Measurements from ENCODE around the gene DUSP1. TPM values are rescaled to one million over a fixed set of nuclear protein-coding genes. Genes with fewer than 3 reads are reported as not detected.

Gene DUSP1
- total and polyA plus RNA-seq, 10 of the 15 experiments (the other 5 are each of a cell fraction or from before 2014, with no cell fraction given), result 1.4 to 6.2 (median 3.9) TPM

- ChIA-PET SMC1A (ENCODE audit: uncharacterized antibody, unreplicated experiment) (no interaction called here), RAD21 (ENCODE audit: unreplicated experiment) (no interaction called here), POLR2A (no interaction called here), CTCF (no interaction called here)
- no peaks in the 10 kb centered on the region for H3K36me3 ChIP-seq (ENCODE audit: control insufficient read depth in 2 of 2, insufficient read depth in 2 of 2, low read length in 1 of 2)
- H3K4me1 ChIP-seq (ENCODE audit: control insufficient read depth, insufficient read depth, low read length), result no peaks in the 10 kb centered on the region
- H3K4me3 ChIP-seq, result no peak overlapping the region
- no peaks in the 10 kb centered on the region; a peak in 1 of 4 replicates for H3K27me3 ChIP-seq (replicated peaks in 1 of 2; ENCODE audit: control insufficient read depth in 2 of 2, insufficient read depth in 2 of 2, low read length in 1 of 2)
- H3K79me2 ChIP-seq (ENCODE audit: control insufficient read depth, insufficient read depth, low read length), result no peaks in the 10 kb centered on the region
- no peak overlapping the region for H3K27ac ChIP-seq (ENCODE audit: control insufficient read depth, insufficient read depth)
- TF ChIP-seq IKZF1 (conservative IDR thresholded peaks at IDR 0.05) (no peak), SMAD5 (IDR thresholded peaks at IDR 0.05; ENCODE audit: low read depth) (no peak), YY1 (IDR thresholded peaks at IDR 0.05; ENCODE audit: low read depth, low read length) (no peak)
- H3K9me3 ChIP-seq (replicated peaks; ENCODE audit: control insufficient read depth, insufficient read depth, low read length), result no peaks in the 10 kb centered on the region; the same call in 2 of the 3 replicates
- no peaks in the 10 kb centered on the region for H4K20me1 ChIP-seq (ENCODE audit: control insufficient read depth, insufficient read depth)
- ATAC-seq (no peak), DNase-seq (ENCODE audit: low read depth, low spot score) (no peak), FAIRE-seq (no peak)
- H3K9ac ChIP-seq (ENCODE audit: control insufficient read depth, insufficient read depth, low read length), result no peak overlapping the region
- 40% methylated on average over 3 of the region's 3 CpGs for WGBS (ENCODE audit: insufficient coverage, insufficient replicate concordance, low lambda C conversion rate, missing lambda C conversion rate)
- intact Hi-C loops (cut with micrococcal nuclease; ENCODE audit: unreplicated experiment) (loop anchor here (10.0 kb wide), 2 partner anchors 116 to 486 kb away; partner anchors contain the start of gene ERGIC1), in situ Hi-C loops (cut with MboI) (loop anchor here (5.0 kb wide), 1 partner anchor 209 kb away; no protein-coding TSS in a partner anchor)
- H3K4me2 ChIP-seq (ENCODE audit: control insufficient read depth, insufficient read depth), result no peak overlapping the region
- BruUV-seq (replicated peaks), result no TSS peak
- H2AFZ ChIP-seq (ENCODE audit: control insufficient read depth, low read depth, low read length), result no peak overlapping the region
Observed at GRCh38 chr5:172718527-172719114, 52.4 kb downstream of the DUSP1 start.

Small RNA genes lying within 50 kb of the gene (small RNA-seq; reads per million reads assigned to genes)
- gene AC022217.4 (not detected), gene RF00019 (not detected)

Other genes with a start within 250 kb of the DUSP1 start
- gene NEURL1B, start 129.9 kb downstream of the DUSP1 start, total RNA-seq (2014; rRNA removed), result 0.05 and 0.28 TPM in 2 replicates
- gene NEURL1B, start 129.9 kb downstream of the DUSP1 start, total RNA-seq (2014; rRNA removed; fragmentation: Illumina TruSeq; extraction: Trizol), result 0.04 and 0.05 TPM in 2 replicates
- gene NEURL1B, start 129.9 kb downstream of the DUSP1 start, total RNA-seq (2021), result 0.16 and 0.26 TPM in 2 replicates
- gene NEURL1B, start 129.9 kb downstream of the DUSP1 start, polyA plus RNA-seq (2011; rRNA removed), result 0.03 and 0.05 TPM in 2 replicates
- gene NEURL1B, start 129.9 kb downstream of the DUSP1 start, polyA plus RNA-seq (2014; fragmentation: Illumina TruSeq; extraction: Trizol), result 0.04 TPM in 1 of 2 replicates, not detected in the other
- gene NEURL1B, start 129.9 kb downstream of the DUSP1 start, polyA plus RNA-seq (2014; fragmentation: Nextera tagmentation; extraction: Ambion mirVana), result not detected
- 0.05 TPM in 2 replicates for gene NEURL1B, start 129.9 kb downstream of the DUSP1 start, polyA plus RNA-seq (2014; rRNA removed)
- not detected for gene NEURL1B, start 129.9 kb downstream of the DUSP1 start, polyA plus RNA-seq (2016; fragmentation: Nextera tagmentation; extraction: Ambion mirVana)
- 77.0 and 86.2 TPM in 2 replicates for gene ERGIC1, start 63.1 kb upstream of the DUSP1 start, total RNA-seq (2014; rRNA removed)
- 70.6 and 71.3 TPM in 2 replicates for gene ERGIC1, start 63.1 kb upstream of the DUSP1 start, total RNA-seq (2014; rRNA removed; fragmentation: Illumina TruSeq; extraction: Trizol)
- gene ERGIC1, start 63.1 kb upstream of the DUSP1 start, total RNA-seq (2021), result 90.0 and 97.6 TPM in 2 replicates
- 56.1 and 81.2 TPM in 2 replicates for gene ERGIC1, start 63.1 kb upstream of the DUSP1 start, polyA plus RNA-seq (2011; rRNA removed)
- gene ERGIC1, start 63.1 kb upstream of the DUSP1 start, polyA plus RNA-seq (2014; fragmentation: Illumina TruSeq; extraction: Trizol), result 78.1 and 104 TPM in 2 replicates
- 10 to 100 TPM in 1 of 2 experiments, 1 to 10 TPM in 1; 8.8 to 21.0 TPM for gene ERGIC1, start 63.1 kb upstream of the DUSP1 start, polyA plus RNA-seq (2014; fragmentation: Nextera tagmentation; extraction: Ambion mirVana)
- gene ERGIC1, start 63.1 kb upstream of the DUSP1 start, polyA plus RNA-seq (2014; rRNA removed), result 88.7 and 88.8 TPM in 2 replicates
- 10 to 100 TPM; 26.3 to 28.6 TPM for gene ERGIC1, start 63.1 kb upstream of the DUSP1 start, polyA plus RNA-seq (2016; fragmentation: Nextera tagmentation; extraction: Ambion mirVana)
- gene RPL26L1, start 188.2 kb upstream of the DUSP1 start, total RNA-seq (2014; rRNA removed), result 61.5 and 64.4 TPM in 2 replicates
- gene RPL26L1, start 188.2 kb upstream of the DUSP1 start, total RNA-seq (2014; rRNA removed; fragmentation: Illumina TruSeq; extraction: Trizol), result 89.2 and 92.8 TPM in 2 replicates
- 61.1 and 67.2 TPM in 2 replicates for gene RPL26L1, start 188.2 kb upstream of the DUSP1 start, total RNA-seq (2021)
- 121 and 139 TPM in 2 replicates for gene RPL26L1, start 188.2 kb upstream of the DUSP1 start, polyA plus RNA-seq (2011; rRNA removed)
- gene RPL26L1, start 188.2 kb upstream of the DUSP1 start, polyA plus RNA-seq (2014; fragmentation: Illumina TruSeq; extraction: Trizol), result 76.4 and 93.7 TPM in 2 replicates
- 100 to 1,000 TPM; 326 to 331 TPM for gene RPL26L1, start 188.2 kb upstream of the DUSP1 start, polyA plus RNA-seq (2014; fragmentation: Nextera tagmentation; extraction: Ambion mirVana)
- gene RPL26L1, start 188.2 kb upstream of the DUSP1 start, polyA plus RNA-seq (2014; rRNA removed), result 83.3 and 97.2 TPM in 2 replicates
- 100 to 1,000 TPM; 183 TPM for gene RPL26L1, start 188.2 kb upstream of the DUSP1 start, polyA plus RNA-seq (2016; fragmentation: Nextera tagmentation; extraction: Ambion mirVana)
- gene ATP6V0E1, start 212.6 kb upstream of the DUSP1 start, total RNA-seq (2014; rRNA removed), result 138 and 143 TPM in 2 replicates
- gene ATP6V0E1, start 212.6 kb upstream of the DUSP1 start, total RNA-seq (2014; rRNA removed; fragmentation: Illumina TruSeq; extraction: Trizol), result 145 and 150 TPM in 2 replicates
- 152 and 163 TPM in 2 replicates for gene ATP6V0E1, start 212.6 kb upstream of the DUSP1 start, total RNA-seq (2021)
- 448 and 499 TPM in 2 replicates for gene ATP6V0E1, start 212.6 kb upstream of the DUSP1 start, polyA plus RNA-seq (2011; rRNA removed)
- 219 and 238 TPM in 2 replicates for gene ATP6V0E1, start 212.6 kb upstream of the DUSP1 start, polyA plus RNA-seq (2014; fragmentation: Illumina TruSeq; extraction: Trizol)
- 100 to 1,000 TPM; 627 to 787 TPM for gene ATP6V0E1, start 212.6 kb upstream of the DUSP1 start, polyA plus RNA-seq (2014; fragmentation: Nextera tagmentation; extraction: Ambion mirVana)
- gene ATP6V0E1, start 212.6 kb upstream of the DUSP1 start, polyA plus RNA-seq (2014; rRNA removed), result 149 and 178 TPM in 2 replicates
- gene ATP6V0E1, start 212.6 kb upstream of the DUSP1 start, polyA plus RNA-seq (2016; fragmentation: Nextera tagmentation; extraction: Ambion mirVana), result 100 to 1,000 TPM; 393 to 410 TPM

All from GM12878 (cell line).